Measurements from ENCODE around the gene CAMKMT.
A peak's percentile ranks its signal among the peaks of the same experiment; 100 is the strongest.

Gene CAMKMT

DNA sequence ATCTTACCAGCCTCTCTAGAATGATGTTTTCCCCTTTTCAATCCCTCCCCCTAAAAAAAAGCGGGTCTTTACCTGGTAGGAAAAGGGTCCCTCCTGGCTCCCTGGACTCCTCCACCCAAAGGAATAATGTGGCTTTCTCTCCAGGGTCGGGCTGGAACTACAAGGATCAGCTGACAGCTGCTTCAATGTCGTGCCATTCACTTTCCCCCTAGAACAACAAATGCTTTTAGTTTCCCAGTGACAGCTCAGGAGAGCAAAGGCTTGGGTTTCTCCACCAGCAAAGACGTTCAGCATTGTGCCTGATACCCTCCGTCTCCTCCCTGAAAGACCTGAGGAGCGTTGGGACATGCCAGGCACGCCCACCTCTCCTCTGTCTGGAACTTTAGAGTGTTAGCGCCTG is 405.9 kb downstream of the CAMKMT start:
- TF ChIP-seq YY1 (IDR thresholded peaks at IDR 0.05; ENCODE audit: low read depth), result no peak
- TF ChIP-seq EP300 (IDR thresholded peaks at IDR 0.05; ENCODE audit: borderline replicate concordance), result no peak
- no peak for TF ChIP-seq CEBPB (IDR thresholded peaks at IDR 0.05)
- TF ChIP-seq ZBTB7A (IDR thresholded peaks at IDR 0.05; ENCODE audit: low read depth), result no peak
- TF ChIP-seq, protein P1, sequence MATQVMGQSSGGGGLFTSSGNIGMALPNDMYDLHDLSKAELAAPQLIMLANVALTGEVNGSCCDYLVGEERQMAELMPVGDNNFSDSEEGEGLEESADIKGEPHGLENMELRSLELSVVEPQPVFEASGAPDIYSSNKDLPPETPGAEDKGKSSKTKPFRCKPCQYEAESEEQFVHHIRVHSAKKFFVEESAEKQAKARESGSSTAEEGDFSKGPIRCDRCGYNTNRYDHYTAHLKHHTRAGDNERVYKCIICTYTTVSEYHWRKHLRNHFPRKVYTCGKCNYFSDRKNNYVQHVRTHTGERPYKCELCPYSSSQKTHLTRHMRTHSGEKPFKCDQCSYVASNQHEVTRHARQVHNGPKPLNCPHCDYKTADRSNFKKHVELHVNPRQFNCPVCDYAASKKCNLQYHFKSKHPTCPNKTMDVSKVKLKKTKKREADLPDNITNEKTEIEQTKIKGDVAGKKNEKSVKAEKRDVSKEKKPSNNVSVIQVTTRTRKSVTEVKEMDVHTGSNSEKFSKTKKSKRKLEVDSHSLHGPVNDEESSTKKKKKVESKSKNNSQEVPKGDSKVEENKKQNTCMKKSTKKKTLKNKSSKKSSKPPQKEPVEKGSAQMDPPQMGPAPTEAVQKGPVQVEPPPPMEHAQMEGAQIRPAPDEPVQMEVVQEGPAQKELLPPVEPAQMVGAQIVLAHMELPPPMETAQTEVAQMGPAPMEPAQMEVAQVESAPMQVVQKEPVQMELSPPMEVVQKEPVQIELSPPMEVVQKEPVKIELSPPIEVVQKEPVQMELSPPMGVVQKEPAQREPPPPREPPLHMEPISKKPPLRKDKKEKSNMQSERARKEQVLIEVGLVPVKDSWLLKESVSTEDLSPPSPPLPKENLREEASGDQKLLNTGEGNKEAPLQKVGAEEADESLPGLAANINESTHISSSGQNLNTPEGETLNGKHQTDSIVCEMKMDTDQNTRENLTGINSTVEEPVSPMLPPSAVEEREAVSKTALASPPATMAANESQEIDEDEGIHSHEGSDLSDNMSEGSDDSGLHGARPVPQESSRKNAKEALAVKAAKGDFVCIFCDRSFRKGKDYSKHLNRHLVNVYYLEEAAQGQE (IDR thresholded peaks at IDR 0.05; ENCODE audit: low read depth), result no peak

DNA sequence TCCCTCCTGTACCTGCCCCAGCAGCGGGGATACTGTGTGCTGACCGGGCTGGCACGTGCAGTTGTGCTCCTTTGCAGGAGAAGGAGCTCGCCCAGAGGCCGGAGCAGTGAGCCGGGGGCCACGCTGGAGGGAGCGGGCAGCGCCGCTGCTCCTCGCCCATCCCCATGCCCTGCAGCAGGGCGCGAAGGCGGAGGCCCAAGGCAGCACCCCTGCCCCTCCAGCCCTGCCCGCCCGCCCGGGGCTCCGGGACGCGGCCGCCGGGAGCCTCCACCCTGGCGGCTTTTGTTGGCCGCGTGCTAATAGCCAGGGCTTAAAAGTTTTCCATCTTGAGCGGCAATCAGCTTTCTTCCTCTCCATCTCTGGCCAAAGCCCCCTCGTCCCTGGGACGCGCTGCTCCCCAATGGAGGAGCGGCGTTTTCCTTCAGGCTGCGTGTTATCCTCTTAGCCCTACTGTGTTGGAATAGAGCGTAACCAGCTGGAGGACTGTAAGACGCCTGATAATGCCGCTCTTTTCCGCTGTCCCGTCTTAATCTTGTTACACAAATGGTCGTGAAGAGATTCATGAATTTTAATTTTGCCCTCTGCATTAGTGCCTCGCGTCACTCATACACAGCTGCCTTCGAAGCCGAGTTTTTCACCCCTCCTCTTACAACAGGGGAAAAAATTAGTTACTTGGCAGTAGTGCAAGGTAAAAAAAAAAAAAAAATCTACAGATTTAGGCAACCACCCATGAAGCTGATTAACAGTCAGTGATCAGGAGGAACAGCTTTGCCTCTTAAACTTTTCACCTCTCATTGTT is 406.9 kb downstream of the CAMKMT start:
- TF ChIP-seq TAF1 (IDR thresholded peaks at IDR 0.05; ENCODE audit: low read depth) (no peak), YY1 (IDR thresholded peaks at IDR 0.05; ENCODE audit: low read depth) (no peak), FOXM1 (IDR thresholded peaks at IDR 0.05; ENCODE audit: borderline replicate concordance, low read depth) (no peak), ZBTB7A (IDR thresholded peaks at IDR 0.05; ENCODE audit: low read depth) (no peak), EGR1 (IDR thresholded peaks at IDR 0.05) (no peak), CEBPB (IDR thresholded peaks at IDR 0.05) (no peak), RAD21 (IDR thresholded peaks at IDR 0.05; ENCODE audit: low read depth) (no peak), CREB1 (IDR thresholded peaks at IDR 0.05; ENCODE audit: low read depth) (no peak), TEAD4 (IDR thresholded peaks at IDR 0.05) (no peak), TCF12 (IDR thresholded peaks at IDR 0.05; ENCODE audit: low read depth) (no peak), NFIC (IDR thresholded peaks at IDR 0.05) (no peak), EP300 (IDR thresholded peaks at IDR 0.05; ENCODE audit: borderline replicate concordance) (no peak)
- TF ChIP-seq, protein P2, sequence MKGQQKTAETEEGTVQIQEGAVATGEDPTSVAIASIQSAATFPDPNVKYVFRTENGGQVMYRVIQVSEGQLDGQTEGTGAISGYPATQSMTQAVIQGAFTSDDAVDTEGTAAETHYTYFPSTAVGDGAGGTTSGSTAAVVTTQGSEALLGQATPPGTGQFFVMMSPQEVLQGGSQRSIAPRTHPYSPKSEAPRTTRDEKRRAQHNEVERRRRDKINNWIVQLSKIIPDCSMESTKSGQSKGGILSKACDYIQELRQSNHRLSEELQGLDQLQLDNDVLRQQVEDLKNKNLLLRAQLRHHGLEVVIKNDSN (IDR thresholded peaks at IDR 0.05), result no peak
- TF ChIP-seq, protein P3, sequence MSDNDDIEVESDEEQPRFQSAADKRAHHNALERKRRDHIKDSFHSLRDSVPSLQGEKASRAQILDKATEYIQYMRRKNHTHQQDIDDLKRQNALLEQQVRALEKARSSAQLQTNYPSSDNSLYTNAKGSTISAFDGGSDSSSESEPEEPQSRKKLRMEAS (IDR thresholded peaks at IDR 0.05), result no peak
- TF ChIP-seq, protein P1 (IDR thresholded peaks at IDR 0.05; ENCODE audit: low read depth), result no peak

DNA sequence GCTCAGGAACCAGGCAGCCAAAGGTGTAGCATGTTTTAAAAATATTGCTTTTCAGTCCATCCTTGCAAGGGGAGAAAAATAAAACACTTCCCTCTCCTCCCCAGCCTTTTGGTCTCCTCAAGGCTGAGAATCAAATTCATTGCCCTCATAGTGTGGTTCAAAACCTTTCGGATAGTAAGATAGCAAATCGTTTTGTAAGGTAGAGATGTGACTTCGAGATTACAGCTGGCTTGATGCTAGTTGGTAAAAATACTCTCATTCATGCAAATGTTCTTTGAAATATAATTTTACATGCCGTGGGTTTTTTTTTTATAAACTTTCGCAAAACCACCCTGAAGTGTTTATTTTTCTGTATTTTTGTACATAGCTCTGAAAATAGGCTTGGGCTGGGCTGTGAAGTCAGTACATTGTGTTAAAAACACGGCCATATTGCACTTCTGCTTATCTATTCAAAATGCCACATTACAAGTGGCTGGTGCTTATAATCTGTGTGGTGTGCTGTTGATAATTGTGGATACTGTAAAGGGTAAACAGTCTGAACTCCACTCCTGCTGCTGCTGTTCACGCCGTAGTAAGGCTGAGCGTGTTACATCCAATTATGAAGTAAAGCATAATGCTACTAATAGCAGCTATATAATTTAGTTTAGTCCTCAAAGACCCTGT is 407.7 kb downstream of the CAMKMT start:
- TF ChIP-seq TAF1 (IDR thresholded peaks at IDR 0.05; ENCODE audit: low read depth), result no peak
- no peak for TF ChIP-seq NFIC (IDR thresholded peaks at IDR 0.05)
- TF ChIP-seq TEAD4 (IDR thresholded peaks at IDR 0.05), result no peak
- no peak for TF ChIP-seq FOXM1 (IDR thresholded peaks at IDR 0.05; ENCODE audit: borderline replicate concordance, low read depth)
- TF ChIP-seq, protein P3 (IDR thresholded peaks at IDR 0.05), result no peak
- TF ChIP-seq EP300 (IDR thresholded peaks at IDR 0.05; ENCODE audit: borderline replicate concordance), result no peak

DNA sequence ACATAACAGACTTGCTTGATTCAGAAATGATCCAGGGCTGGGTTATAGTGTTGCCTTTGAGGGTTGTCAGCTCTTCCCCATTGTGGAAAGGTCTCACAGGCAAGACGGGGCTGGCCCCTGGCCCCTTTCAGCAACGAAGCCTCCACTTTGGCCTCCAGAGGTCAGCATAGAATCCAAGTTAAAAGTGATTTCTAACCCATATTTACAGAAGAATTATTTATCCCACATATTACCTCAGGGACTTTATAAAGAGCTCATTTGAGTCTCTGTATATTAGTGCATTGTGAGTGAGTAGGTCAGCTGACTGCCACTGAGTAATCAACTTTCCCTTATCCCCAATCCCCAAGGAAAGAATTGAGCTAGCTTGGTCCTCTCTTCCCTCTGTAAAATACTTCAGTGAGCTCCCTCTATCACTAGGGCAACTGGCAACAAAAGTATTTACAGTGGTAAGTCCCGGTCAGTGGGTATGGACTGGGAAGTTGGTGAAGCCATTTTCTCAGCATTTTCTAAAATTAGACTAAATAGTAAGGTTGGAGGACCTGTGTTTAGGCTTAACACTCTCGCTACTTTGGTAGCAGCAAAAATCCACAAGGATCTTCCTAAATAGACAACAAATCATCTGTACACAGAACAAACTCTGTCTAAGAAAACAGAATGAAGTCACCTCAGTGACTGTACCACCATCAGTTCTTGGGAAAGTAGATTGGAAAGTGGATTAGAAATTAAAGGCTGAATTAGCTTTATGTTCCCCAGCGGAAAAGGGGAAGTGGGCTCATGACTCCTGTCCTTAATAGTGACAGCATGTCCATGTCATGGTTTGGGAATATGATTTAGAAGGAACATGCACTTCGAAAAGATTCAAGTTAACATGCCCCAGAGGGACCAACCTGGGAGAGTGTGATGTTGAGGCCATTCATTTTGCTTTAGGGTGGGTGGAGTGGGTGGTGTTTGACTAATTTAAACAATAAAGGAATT is 408.8 kb downstream of the CAMKMT start:
- TF ChIP-seq, protein P1 (IDR thresholded peaks at IDR 0.05; ENCODE audit: low read depth), result no peak
- peak; percentile 10; the same call in 1 of the 2 replicates for TF ChIP-seq RAD21 (IDR thresholded peaks at IDR 0.05; ENCODE audit: low read depth)
